Thoracic aorta endothelial cell (primary cell): Measurements from ENCODE around the gene NPB. TPM values are rescaled to one million over a fixed set of nuclear protein-coding genes. Genes with fewer than 3 reads are reported as not detected.

Experiments used
- total RNA-seq: library from RNA; depleted of rRNA; stranded (reverse); fragments of >200 nt; gene quantifications from 2 replicates; pipeline ENCODE4 v1.2.3, GENCODE V29; 2012

NPB gene
- 0.13 and 0.22 TPM in 2 replicates for total RNA-seq

DNA sequence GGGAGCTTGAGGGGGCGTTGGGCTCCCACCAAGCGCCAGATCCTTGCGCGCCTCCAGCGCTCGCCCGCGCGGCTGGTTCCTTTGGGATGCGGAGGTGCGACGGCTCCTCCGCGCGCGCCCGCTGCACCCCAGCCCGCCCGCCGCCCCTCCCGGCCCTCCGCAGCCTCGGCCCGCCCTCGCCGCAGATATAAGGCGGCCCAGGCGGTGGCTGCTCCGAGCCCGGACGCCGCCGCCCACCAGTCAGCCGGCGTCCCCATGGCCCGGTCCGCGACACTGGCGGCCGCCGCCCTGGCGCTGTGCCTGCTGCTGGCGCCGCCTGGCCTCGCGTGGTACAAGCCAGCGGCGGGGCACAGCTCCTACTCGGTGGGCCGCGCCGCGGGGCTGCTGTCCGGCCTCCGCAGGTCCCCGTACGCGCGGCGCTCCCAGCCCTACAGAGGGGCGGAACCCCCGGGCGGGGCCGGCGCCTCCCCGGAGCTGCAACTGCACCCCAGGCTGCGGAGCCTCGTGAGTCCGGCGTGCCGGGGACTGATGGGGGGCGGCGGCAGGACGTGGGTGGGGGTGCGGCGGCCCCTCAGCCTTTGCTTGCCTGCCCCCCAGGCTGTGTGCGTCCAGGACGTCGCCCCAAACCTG is at the start of gene NPB:
TSS of gene NPB (plus strand) at position 216 of the 630 bp plus-strand sequence. CDS start at position 256, 40 bp downstream.

DNA sequence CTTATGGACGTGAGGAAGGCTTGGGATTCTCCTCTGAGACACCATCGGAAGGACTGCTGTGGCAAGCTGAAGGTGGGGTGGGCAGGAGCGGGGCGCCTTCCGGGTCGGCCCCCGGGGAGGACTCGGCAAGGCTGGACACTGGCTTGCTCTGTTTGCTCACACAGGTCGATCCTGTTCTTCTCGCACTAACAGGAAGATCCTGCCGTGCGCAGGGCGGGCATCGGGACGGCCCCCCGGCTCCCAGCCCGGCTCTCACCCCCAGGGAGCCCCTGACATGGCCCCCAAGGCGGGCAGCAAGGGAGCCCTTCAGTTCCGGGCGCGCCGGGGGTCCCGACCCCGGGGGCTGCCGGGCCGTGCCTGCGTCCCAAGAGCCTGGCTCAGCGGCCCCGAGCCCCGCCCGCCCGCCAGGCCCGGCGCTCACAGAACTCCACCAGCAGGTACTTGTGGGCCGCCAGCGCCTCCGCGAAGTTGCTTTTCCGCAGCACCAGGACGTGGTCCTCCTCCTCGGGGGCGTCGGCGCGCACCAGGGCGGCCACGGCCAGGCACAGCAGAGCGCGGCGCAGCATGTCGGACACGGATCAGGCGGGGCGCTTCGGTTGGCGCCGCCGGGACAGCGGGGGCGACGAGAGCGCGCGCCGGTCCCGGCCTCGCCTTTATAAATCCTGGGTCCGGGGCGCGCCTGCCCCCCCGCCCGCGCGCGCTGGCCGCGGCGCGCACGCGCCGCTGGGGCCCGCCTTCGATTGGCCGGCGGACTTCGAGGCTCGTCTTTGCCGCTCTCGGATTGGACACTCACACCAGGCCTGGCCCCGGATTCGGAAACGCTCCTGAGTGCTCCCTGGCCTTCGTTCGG is 41.9 kb upstream of the NPB start, which contains the start of gene P4HB:
TSS of gene P4HB (minus strand) at position 630 of the 850 bp plus-strand sequence. CDS start at position 566, 64 bp downstream.

DNA sequence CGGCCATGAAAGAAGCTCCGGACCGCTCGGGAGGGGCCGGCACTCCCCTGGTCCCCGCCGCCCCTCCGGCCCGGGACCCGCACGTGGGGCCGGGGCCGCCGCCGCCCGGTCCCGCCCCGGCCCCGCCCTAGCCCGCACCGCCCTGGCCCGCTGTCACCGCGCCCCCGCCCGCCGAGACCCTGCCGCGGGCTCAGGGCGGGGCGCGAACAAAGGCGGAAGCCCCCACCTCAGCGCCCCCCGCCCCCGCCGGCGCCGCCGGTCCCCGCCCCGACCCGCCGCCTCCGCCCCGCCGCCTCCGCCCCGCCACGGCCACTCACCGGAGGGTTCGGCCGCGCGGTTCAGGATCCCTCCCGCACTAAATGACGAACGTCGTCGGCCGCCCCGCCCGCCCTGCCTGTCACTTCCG is 31.1 kb upstream of the NPB start, which contains the start of gene ARHGDIA:
TSS of gene ARHGDIA (minus strand) at position 357 of the 406 bp plus-strand sequence. CDS start 1,407 bp downstream, outside the sequence.

DNA sequence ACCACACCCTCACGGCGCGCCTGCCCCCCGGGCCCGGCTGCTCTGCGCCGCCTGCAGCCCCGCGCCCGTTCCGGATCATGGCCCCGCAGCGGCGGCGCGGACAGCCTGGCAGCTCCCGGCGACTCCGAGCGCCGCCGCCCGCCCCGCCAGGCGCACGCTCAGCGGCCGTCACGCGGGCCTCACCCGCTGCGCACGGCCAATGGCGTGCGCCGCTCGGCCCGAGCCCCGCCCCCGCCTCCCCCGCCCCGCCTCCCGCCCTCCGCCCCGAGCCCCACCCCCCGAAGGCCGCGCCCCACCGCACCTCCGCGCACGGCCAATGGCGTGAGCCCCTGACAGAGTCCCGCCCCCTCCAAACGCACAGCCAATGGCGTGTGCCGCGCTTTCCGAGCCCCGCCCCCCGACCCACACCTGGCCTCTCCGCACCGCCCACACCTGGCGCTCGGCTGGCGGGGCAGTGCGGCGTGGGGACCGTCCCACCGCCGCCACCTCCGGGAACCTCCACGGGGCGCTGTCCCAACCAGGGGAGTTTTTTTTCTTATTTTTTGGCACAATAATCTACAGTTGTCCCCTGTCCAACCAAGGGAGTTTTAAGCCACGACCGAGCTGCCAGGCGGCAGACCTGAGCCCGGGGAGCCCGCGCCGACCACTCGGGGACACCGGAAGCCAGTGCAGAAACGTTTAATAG is 9.4 kb downstream of the NPB start, which contains the start of gene PCYT2:
TSS of gene PCYT2 (minus strand) at position 123 of the 685 bp plus-strand sequence. CDS start at position 79, 44 bp downstream.

DNA sequence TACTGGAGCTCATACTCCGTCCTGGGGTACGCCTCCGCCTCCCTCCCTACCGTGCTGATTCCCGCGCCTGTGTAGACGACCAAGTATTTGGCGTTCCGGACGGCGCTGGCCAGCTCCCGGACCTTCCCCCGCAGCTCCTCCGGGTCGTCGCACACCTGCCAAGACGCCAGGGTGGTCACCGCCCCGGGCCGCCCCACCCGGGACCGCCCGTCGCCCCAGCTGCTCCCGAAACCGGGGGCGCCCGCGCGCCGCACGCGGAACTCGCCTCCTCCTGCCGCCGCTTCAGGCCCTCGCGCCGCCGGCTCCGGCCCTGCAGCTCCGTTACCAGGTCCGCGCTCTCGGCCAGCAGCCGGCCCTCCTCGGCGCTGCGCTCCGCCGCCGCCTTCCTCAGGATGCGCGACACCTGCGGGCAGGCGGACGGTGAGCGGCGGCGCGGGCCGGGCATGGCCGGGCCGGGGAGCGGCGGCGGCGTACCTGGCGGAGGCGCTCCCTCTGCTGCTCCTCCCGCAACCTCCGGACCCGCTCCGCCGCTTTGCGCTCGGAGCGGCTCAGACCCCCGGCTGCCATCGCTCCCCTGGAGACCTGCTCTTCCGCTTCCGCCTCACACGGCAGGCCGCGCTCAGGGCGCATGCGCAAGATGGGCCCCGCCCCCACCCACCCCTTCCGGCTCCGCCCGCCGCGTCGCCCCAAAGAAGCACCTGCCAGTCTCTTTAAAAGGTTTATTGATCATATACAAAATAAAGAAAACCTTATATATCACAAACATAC is 15.7 kb downstream of the NPB start, which contains the start of gene SIRT7:
TSS of gene SIRT7 (minus strand) at position 612 of the 768 bp plus-strand sequence. CDS start at position 567, 45 bp downstream.

DNA sequence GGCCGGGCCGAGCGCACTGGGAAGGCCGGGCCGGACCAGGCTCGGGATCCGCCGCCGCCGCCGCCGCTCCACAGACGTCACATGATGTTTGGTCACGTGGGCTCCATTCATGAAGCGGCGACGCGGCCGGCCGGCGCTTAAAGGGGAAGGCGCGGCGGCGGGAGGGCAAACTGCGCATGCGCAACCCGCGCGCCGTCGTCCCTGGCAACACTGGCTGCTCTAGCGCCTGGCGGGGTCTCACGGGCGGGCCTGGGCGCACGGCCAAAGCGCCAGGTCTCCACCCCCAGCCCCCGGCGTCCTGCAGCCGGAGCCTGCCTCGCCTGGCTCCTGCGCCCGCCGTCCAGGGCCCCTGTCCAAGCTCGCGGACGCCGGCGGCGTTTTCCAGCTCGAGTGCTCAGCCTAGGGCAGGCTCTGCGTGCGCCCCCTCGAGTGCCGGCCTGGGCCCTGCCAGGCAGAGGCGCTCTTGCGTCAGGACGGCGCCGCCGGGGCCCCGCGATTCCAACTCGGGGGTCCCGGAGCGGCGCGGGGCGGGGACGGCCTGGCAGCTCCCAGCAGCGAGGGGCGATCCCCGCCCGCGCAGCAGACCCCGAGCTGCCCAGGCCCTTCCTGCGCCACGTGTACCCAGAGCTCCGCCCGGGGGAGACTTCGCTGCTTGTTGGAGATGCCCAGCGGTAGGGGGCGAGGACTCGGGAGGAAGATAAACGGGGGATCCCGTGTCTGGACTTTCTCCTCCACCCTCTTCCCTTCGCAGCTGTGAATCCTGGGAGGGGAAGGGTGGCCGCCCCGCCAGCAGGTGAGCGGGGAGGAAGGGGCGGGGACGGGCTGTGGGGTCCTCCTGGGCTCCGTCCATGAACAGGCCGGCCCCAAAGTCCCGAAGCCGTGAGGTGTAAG is 25.9 kb downstream of the NPB start, which contains the start of gene MAFG:
TSS of gene MAFG (minus strand) at position 83 of the 891 bp plus-strand sequence. CDS start 4,550 bp downstream, outside the sequence.

DNA sequence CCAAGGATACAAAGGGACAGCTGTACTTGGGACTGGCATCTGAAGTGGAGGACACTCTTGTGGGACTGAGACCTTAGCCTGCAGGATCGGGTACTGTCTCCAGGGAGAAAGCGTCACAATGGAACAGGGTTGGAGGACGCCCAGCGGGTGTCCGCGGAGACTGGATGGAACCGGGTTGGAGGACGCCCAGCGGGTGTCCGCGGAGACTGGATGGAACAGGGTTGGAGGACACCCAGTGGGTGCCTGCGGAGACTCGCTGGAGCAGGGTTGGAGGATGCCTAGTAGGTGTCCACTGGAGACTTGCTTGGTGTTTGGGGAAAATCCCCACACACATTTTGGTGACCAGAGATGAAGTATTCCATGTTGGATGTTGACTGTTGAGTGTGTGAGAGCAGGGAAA is 45.2 kb downstream of the NPB start, which contains the start of gene MYADML2:
TSS of gene MYADML2 (minus strand) at position 45 of the 400 bp plus-strand sequence. CDS start 5,492 bp downstream, outside the sequence.

Other genes with a start within 250 kb of the NPB start
- gene PDE6G, start 245.7 kb upstream of the NPB start, total RNA-seq: 0.66 and 0.86 TPM in 2 replicates
- gene OXLD1, start 235.6 kb upstream of the NPB start, total RNA-seq: 23.5 and 26.4 TPM in 2 replicates
- 12.8 and 16.5 TPM in 2 replicates for gene CCDC137, start 235.5 kb upstream of the NPB start, total RNA-seq
- gene ARL16, start 218.4 kb upstream of the NPB start, total RNA-seq: 32.7 and 34.0 TPM in 2 replicates
- gene HGS, start 218.2 kb upstream of the NPB start, total RNA-seq: 102 and 120 TPM in 2 replicates
- gene MRPL12, start 198.9 kb upstream of the NPB start, total RNA-seq: 40.8 and 41.5 TPM in 2 replicates
- gene SLC25A10, start 190.0 kb upstream of the NPB start, total RNA-seq: 16.2 and 23.7 TPM in 2 replicates
- gene GCGR, start 98.1 kb upstream of the NPB start, total RNA-seq: not detected in 2 replicates
- 57.1 and 68.8 TPM in 2 replicates for gene MCRIP1, start 68.9 kb upstream of the NPB start, total RNA-seq
- not detected in 2 replicates for gene PPP1R27, start 67.2 kb upstream of the NPB start, total RNA-seq
- gene P4HB, start 41.7 kb upstream of the NPB start, total RNA-seq: 824 and 903 TPM in 2 replicates
- gene ARHGDIA, start 30.9 kb upstream of the NPB start, total RNA-seq: 229 and 236 TPM in 2 replicates
- 176 and 187 TPM in 2 replicates for gene ALYREF, start 10.7 kb upstream of the NPB start, total RNA-seq
- 99.4 and 125 TPM in 2 replicates for gene ANAPC11, start 10.5 kb upstream of the NPB start, total RNA-seq
- 30.1 and 51.0 TPM in 2 replicates for gene PCYT2, start 9.2 kb downstream of the NPB start, total RNA-seq
- gene SIRT7, start 15.9 kb downstream of the NPB start, total RNA-seq: 17.3 and 21.1 TPM in 2 replicates
- gene MAFG, start 25.5 kb downstream of the NPB start, total RNA-seq: 20.7 and 22.2 TPM in 2 replicates
- 53.7 and 56.3 TPM in 2 replicates for gene PYCR1, start 35.1 kb downstream of the NPB start, total RNA-seq
- not detected in 2 replicates for gene MYADML2, start 45.0 kb downstream of the NPB start, total RNA-seq
- not detected in 2 replicates for gene NOTUM, start 58.9 kb downstream of the NPB start, total RNA-seq
- 15.8 and 19.1 TPM in 2 replicates for gene ASPSCR1, start 75.4 kb downstream of the NPB start, total RNA-seq
- gene CENPX, start 120.6 kb downstream of the NPB start, total RNA-seq: 46.4 and 49.8 TPM in 2 replicates
- 17.4 and 20.7 TPM in 2 replicates for gene LRRC45, start 121.1 kb downstream of the NPB start, total RNA-seq
- 21.4 and 23.1 TPM in 2 replicates for gene RAC3, start 129.4 kb downstream of the NPB start, total RNA-seq
- gene DCXR, start 135.5 kb downstream of the NPB start, total RNA-seq: 44.3 and 54.9 TPM in 2 replicates
- gene RFNG, start 149.6 kb downstream of the NPB start, total RNA-seq: 22.6 and 23.7 TPM in 2 replicates
- gene GPS1, start 149.7 kb downstream of the NPB start, total RNA-seq: 82.2 and 98.8 TPM in 2 replicates
- gene DUS1L, start 163.6 kb downstream of the NPB start, total RNA-seq: 59.5 and 62.2 TPM in 2 replicates
- 141 and 288 TPM in 2 replicates for gene FASN, start 196.0 kb downstream of the NPB start, total RNA-seq